ENCODE measurements around the gene CCNC. TPM values are rescaled to one million over a fixed set of nuclear protein-coding genes. Genes with fewer than 3 reads are reported as not detected.

CCNC gene, protein sequence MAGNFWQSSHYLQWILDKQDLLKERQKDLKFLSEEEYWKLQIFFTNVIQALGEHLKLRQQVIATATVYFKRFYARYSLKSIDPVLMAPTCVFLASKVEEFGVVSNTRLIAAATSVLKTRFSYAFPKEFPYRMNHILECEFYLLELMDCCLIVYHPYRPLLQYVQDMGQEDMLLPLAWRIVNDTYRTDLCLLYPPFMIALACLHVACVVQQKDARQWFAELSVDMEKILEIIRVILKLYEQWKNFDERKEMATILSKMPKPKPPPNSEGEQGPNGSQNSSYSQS
- polyA plus RNA-seq (ENCODE audit: insufficient read length in 12 of 12), result 10 to 100 TPM in 11 of 12 donors, not detected in 1; 24.2 to 63.9 (median 53.4) TPM
- long read RNA-seq, donor 1, transcript CCNC-210 (12 exons, 2,473 nt), result major isoform, 19 of 31 reads
- long read RNA-seq, donor 1, partial matches to known transcripts, result 7 of 31 reads
- long read RNA-seq, donor 1, other reads (novel, unspliced or antisense), result 0 of 31 reads
- long read RNA-seq, donor 2, transcript CCNC-210 (12 exons, 2,473 nt), result major isoform, 9 of 12 reads
- long read RNA-seq, donor 2, partial matches to known transcripts, result 0 of 12 reads
- long read RNA-seq, donor 2, other reads (novel, unspliced or antisense), result 0 of 12 reads
- long read RNA-seq, donor 3, partial matches to known transcripts, result 0 of 3 reads
- long read RNA-seq, donor 3, other reads (novel, unspliced or antisense), result 0 of 3 reads
- long read RNA-seq, donor 4, transcript CCNC-210 (12 exons, 2,473 nt), result major isoform, 6 of 11 reads
- long read RNA-seq, donor 4, partial matches to known transcripts, result 0 of 11 reads
- long read RNA-seq, donor 4, other reads (novel, unspliced or antisense), result 0 of 11 reads
- long read RNA-seq, donor 5, transcript CCNC-210 (12 exons, 2,473 nt), result major isoform, 6 of 13 reads
- long read RNA-seq, donor 5, partial matches to known transcripts, result 0 of 13 reads
- long read RNA-seq, donor 5, other reads (novel, unspliced or antisense), result 0 of 13 reads
- long read RNA-seq, donor 6, transcript CCNC-210 (12 exons, 2,473 nt), result major isoform, 7 of 10 reads
- long read RNA-seq, donor 6, partial matches to known transcripts, result 0 of 10 reads
- long read RNA-seq, donor 6, other reads (novel, unspliced or antisense), result 0 of 10 reads
- long read RNA-seq, donor 7, transcript CCNC-210 (12 exons, 2,473 nt), result major isoform, 8 of 9 reads
- long read RNA-seq, donor 7, partial matches to known transcripts, result 0 of 9 reads
- long read RNA-seq, donor 7, other reads (novel, unspliced or antisense), result 0 of 9 reads
- long read RNA-seq, donor 8, transcript CCNC-210 (12 exons, 2,473 nt), result major isoform, 9 of 13 reads
- long read RNA-seq, donor 8, partial matches to known transcripts, result 0 of 13 reads
- long read RNA-seq, donor 8, other reads (novel, unspliced or antisense), result 0 of 13 reads
- long read RNA-seq, donor 9, transcript CCNC-210 (12 exons, 2,473 nt), result major isoform, 9 of 13 reads
- long read RNA-seq, donor 9, partial matches to known transcripts, result 0 of 13 reads
- long read RNA-seq, donor 9, other reads (novel, unspliced or antisense), result 0 of 13 reads
- long read RNA-seq, donor 10, transcript CCNC-210 (12 exons, 2,473 nt), result major isoform, 8 of 12 reads
- long read RNA-seq, donor 10, partial matches to known transcripts, result 0 of 12 reads
- long read RNA-seq, donor 10, other reads (novel, unspliced or antisense), result 0 of 12 reads
- long read RNA-seq, donor 11, transcript CCNC-210 (12 exons, 2,473 nt), result major isoform, 19 of 25 reads
- long read RNA-seq, donor 11, partial matches to known transcripts, result 0 of 25 reads
- long read RNA-seq, donor 11, other reads (novel, unspliced or antisense), result 0 of 25 reads

- peak; percentile 96 for DNase-seq
Measured at GRCh38 chr6:99568103-99568933, at the start of gene CCNC. Gene CCNC (minus strand): TSS chr6:99568660. CDS start chr6:99568527, 133 bp downstream.

- no peak for DNase-seq
Measured at GRCh38 chr6:99617131-99617530, 48.7 kb upstream of the CCNC start.

DNA sequence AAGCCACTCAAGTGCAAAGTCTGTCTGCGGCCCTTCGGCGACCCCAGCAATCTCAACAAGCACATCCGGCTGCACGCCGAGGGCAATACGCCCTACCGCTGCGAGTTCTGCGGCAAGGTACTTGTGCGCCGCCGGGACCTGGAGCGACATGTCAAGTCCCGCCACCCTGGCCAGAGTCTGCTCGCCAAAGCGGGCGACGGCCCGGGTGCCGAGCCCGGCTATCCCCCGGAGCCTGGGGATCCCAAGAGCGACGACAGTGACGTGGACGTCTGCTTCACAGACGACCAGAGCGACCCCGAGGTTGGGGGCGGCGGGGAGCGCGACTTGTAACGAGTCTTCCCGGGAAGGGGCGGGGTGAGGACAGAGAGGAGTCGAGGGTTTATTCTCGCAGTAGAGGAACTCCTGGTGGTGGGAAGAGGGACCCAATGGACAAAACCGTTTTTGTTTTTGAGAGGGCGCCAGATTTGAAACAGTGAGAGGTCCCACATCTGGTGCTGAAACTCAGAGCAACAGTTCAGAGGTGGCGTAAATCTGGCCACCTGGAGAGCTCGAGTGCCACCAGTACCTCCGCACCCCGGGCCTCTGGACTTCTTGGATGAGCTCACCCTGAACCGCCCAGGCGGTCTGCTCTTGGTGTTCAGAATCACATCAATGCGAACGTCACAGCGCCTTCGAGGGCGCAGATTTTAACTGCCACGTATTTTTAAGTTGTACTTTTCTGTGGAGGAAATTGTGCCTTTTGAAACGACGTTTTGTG lies 46.1 kb upstream of the CCNC start:
- no peak for DNase-seq

- DNase-seq, result no peak
Measured at GRCh38 chr6:99613705-99614429, 45.4 kb upstream of the CCNC start.

DNA sequence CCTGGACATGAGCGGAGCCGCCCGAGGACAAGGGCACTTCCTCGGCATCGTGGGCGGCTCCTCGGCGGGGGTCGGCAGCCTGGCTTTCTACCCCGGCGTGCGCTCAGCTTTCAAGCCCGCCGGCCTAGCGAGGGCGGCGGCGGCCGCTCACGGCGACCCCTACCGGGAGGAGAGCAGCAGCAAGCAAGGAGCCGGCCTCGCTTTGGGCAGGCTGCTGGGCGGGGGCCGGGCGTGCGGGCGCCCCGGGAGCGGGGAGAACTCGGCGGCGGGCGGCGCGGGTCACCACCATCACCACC lies 44.9 kb upstream of the CCNC start:
- peak; percentile 55 for DNase-seq

DNA sequence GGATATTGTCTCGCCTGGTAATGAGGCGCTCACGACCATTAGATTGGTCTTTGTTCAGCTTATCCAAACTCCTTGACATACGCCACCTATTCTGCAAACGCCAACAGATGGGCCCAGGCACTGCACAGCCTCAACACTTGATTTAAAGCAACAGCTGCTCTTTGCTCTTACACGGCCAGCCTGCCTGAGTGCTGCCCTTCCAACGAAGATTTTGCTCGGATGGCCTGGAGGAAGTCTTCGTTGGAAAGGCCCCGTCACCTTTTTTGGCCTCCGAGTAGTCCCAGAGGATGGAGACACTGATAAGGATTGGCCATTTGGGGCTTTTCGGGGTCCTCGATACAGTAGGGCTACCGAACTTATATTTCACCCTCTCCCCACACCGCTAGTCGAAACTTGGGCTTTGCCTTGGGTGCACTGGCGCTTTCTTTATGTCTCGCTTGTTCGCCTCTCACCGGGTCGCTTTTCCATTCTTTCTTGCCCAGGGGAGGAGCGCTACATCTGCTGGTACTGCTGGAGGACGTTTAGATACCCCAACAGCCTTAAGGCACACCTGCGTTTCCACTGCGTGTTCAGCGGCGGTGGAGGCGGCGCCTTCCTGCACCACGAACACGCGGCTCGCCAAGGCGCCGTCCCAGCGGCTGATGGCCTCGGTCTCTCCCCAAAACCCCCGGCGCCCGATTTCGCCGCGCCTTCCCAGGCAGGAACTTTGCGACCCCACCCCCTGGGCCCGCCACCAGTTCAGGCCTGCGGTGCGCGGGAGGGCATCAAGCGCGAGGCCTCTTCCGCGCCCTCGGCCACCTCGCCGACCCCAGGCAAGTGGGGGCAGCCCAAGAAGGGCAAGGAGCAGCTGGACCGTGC lies 44.3 kb upstream of the CCNC start:
- no peak for DNase-seq

GRCh38 chr6:99611148-99611547 lies 42.7 kb upstream of the CCNC start:
- DNase-seq, result no peak

GRCh38 chr6:99609905-99610489 lies 41.5 kb upstream of the CCNC start:
- DNase-seq, result no peak

DNA sequence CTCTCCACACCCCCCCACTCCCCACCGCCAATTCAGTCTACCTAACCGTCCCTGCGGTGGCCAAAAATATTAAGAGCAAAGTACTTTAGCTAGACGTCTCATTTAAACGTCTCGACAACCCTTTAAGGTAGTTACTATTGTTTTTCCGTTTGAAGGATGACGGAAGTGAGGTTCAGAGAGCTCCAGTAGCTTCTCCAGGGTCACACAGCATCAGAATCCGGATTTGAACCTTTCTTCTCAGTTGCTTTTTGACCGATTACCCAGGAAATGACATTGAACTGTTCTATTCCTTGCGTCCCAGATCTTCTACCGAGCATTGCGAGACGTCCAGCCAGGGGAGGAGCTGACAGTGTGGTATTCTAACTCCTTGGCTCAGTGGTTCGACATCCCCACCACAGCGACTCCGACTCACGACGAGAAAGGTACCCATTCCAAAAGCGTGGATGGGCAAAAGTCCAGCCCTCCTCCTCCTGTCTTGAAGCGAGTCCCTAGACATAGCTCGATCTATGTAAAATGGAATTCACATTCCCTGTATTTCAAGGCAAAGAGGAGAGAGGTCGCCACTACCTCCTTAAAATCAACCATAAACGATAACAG lies 40.5 kb upstream of the CCNC start:
- no peak for DNase-seq

DNA sequence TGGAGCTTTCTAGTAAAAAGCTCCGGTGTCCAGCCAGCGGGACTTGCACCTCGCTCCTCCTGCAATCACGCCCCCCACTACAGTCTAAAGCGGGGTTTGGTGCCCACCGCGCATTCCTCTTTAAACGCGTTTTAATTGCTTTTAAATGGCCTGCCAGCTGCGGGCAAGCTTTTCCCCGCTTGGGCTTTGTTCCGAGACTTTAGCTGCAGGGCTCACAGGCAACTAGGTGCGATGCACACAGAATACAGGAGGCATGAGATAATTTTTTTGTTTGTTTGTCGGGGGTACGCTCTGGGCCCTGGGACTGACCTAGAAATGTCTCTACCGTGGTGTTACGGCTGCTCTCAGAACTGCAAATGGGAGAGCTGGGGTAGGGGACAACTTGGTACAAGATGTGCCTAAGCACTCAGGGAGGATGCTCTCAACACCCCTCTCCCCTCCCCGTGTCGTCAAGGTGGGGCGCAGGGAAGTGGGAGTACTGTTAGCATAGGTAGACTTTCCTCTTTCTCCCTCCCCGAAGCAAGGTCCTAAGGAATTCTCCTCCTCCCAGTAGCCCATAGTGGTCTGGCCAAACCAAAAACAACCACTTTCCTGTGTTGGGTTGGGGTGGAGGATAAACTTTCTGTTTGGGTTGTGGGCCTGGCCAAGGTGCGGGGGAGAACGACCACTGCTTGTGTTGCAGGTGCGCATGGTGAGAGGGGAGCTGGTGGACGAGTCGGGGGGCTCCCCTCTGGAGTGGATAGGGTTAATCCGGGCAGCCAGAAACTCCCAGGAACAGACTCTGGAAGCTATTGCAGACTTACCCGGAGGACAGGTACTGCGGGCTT lies 39.8 kb upstream of the CCNC start:
- DNase-seq, result no peak

DNA sequence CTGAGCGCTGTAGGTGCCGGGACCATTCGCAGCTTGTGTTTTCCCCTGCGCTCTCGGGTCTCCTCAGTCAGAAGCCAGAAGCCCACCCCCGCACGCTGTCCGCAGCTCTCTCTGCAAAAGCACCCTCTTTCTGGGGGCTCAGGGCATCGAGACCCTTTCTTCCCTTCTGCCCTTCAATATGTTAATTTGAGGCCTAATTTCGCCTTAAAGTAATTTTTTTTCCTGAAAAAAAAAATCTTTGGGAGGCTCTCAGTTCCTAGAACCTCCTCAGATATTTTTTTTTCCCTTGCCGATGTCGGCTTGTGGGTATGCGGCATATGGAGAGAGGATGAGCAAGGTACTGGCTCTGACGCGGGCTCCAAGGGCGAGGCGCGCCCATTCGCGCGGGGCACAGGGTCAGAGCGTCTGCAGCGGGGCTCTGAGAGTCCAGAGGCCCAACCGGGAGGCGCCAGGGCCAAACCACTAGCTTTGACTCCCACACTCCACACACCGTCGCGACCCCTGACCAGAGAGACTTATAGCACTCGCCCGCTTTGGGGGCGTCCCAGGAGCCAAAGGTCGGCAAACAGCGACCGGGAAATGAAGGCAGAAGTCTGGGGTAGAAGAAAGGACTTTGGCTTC lies 39.1 kb upstream of the CCNC start:
- no peak for DNase-seq

DNA sequence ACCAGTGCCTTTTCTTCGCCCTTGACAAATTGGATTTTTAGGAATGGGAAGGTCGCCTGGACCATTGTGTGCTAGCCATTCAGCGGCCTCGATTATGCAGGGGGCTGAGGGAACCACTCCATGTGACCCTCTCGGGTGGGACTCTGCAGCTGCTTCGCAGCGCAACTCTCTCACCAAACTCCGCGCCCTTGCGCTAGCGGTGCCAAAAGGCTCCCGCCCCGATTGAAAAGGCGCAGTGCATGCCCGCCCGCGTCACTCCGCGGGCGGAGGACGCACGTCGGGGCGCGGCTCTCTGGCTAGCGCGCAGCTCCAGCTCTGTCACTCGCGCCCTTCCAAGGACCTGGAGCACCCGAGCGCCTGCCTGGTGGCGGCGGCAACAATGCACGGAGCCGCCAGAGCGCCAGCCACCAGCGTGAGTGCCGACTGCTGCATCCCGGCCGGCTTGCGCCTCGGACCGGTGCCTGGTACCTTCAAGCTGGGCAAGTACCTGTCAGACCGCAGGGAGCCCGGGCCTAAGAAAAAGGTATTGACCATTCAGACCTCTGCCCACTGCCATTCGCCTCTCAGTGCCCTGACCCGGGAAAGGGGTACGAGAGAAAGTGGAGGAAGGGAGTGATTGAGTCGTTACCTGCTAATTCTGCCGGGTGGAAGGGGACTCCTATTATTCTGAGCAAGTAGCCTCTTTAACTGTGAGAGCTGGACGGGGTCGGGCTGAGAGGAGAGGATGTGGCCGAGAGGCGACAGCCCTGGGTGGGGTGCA lies 38.4 kb upstream of the CCNC start, which contains the start of gene PRDM13:
Gene PRDM13 (plus strand): TSS at position 178 of the 760 bp plus-strand sequence. CDS start 202 bp downstream, at position 380.
- no peak for DNase-seq

DNA sequence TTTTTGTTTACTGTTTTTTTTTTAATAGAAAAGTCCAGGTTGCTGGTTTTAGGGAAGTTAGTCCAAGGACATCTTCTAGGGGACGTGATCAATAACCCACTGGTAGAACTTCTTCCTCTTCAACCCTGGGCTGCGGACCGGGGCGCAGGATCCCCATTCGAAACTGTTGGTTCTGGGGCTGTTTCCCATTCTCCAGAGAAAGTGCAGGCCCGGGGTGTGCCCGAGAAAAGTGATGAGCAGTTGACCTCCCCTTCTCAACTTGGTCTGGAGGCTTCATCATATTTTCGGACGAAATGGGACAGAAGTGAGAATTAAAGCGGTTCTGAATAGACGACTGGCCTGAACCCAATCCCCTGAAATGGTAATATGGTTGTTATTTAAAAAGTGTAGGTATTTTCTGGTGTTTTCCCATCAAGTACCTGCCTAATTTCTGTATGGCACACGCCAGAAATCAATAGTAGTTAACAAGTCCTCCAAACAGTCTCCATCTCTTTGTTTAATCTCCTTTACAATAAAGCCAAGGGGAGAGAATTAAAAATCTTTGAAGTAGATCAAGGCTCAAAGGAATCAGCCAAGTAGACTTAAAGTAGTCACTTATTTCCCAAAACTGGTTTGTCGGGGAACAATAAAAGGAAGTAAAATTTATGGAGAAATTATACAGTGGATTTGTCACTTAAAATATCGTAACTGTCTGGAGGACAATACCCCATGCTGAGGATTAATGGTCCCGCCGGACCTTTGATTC lies 37.6 kb upstream of the CCNC start:
- no peak for DNase-seq
